D721Med (cell line): ENCODE measurements around the gene IL6.
"Not testable (repeated sequence)": the region's sequence is repeated elsewhere in the genome, so short reads cannot be mapped to it uniquely, and the experiment has no call there.

Experiments
- DNase-seq: peaks from one replicate; pipeline ENCODE4 v3.0.0; 2011; ENCODE audit warnings: low spot score; ENCODE audit not compliant: insufficient read length
- FAIRE-seq: peaks from 2 replicates; lab custom pipeline; 2011; peaks lifted over from hg19 to GRCh38; lab: Jason Lieb, UNC
- CTCF ChIP-seq: IDR thresholded peaks from 2 replicates; pipeline ENCODE4 v1.5.1; 2012; ENCODE audit warnings: mild to moderate bottlenecking, control low read depth; ENCODE audit not compliant: insufficient read depth; ENCODE audit errors: missing control alignments

Gene IL6

GRCh38 chr7:22697876-22698606 lies 29.0 kb upstream of the IL6 start:
- no peak for TF ChIP-seq CTCF
- no peak for FAIRE-seq
- no peak for DNase-seq

DNA sequence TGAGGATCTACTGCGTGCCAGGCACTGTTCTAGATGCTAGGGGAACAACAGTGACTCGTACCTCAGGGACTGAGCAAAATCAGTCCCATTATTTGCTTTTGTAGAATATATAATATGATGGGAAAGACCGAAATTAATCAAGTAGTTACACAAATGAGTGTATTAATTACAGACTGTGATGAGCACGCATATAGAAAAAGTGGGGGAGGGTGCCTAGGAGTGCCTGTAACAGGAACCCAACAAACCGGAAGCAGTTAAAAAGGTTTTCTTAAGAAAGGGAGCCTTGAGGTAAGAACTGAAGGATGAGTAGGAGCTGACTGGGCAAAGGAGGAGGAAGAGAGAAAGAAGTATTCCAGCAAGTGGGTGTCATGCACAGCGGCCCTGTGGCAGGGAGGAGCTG lies 28.2 kb upstream of the IL6 start:
- no peak for FAIRE-seq
- no peak for DNase-seq
- TF ChIP-seq CTCF = no peak

- FAIRE-seq = no peak
- no peak for DNase-seq
- TF ChIP-seq CTCF = no peak
Observed at GRCh38 chr7:22700559-22701002, 26.4 kb upstream of the IL6 start.

- FAIRE-seq (no peak), DNase-seq (no peak)
- no peak for TF ChIP-seq CTCF
Observed at GRCh38 chr7:22702516-22702915, 24.5 kb upstream of the IL6 start.

GRCh38 chr7:22703107-22703855 lies 23.7 kb upstream of the IL6 start:
- DNase-seq, FAIRE-seq: not testable (repeated sequence)

DNA sequence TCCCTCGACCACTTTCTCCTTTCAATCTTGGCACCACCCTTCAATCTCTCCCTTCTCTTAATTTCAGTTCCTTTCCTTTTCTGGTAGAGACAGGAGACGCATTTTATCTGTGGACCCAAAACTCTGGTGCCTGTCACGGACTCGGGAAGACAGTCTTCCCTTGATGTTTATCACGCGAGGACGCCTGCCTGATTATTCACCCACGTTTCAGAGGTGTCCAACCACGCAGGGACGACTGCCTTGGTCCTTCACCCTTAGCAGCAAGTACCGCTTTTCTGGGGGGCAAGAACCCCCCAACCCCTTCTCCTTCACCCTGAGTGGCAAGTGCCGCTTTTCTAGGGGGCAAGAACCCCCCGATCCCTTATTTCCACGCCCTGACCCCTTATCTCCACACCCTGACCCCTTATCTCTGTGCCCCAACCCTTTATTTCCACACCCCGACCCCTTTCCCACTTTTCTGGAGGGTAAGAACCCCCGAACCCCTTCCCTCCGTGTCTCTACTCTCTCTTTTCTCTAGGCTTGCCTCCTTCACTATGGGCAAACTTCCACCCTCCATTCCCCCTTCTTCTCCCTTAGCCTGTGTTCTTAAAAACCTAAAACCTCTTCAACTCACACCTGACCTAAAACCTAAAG lies 22.9 kb upstream of the IL6 start:
- not testable (repeated sequence) for FAIRE-seq

GRCh38 chr7:22704722-22705121 lies 22.3 kb upstream of the IL6 start:
- not testable (repeated sequence) for DNase-seq, FAIRE-seq

More for the DNA sequence above, 22.9 kb upstream of the IL6 start:
- DNase-seq = not testable (repeated sequence)

DNA sequence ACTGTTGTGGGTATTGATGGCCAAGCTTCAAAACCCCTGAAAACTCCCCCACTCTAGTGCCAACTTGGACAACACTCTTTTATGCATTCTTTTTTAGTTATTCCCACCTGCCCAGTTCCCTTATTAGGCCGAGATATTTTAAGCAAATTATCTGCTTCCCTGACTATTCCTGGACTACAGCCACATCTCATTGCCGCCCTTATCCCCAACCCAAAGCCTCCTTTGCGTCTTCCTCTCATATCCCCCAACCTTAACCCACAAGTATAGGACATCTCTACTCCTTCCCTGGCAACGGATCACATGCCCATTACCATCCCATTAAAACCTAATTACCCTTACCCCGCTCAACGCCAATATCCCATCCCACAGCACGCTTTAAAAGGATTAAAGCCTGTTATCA lies 21.1 kb upstream of the IL6 start:
- DNase-seq, FAIRE-seq: not testable (repeated sequence)

DNA sequence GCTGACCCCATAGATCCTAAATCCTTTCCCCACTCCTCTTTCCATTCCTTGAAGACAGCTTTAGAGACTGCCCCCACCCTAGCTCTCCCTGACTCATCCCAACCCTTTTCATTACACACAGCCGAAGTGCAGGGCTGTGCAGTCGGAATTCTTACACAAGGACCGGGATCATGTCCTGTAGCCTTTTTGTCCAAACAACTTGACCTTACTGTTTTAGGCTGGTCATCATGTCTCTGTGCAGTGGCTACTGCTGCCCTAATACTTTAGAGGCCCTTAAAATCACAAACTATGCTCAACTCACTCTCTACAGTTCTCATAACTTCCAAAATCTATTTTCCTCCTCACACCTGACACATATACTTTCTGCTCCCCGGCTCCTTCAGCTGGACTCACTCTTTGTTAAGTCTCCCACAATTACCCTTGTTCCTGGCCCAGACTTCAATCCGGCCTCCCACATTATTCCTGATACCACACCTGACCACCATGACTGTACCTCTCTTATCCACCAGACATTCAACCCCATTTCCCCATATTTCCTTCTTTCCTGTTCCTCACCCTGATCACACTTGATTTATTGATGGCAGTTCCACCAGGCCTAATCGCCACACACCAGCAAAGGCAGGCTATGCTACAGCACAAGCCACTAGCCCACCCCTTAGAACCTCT lies 19.8 kb upstream of the IL6 start:
- DNase-seq, FAIRE-seq: not testable (repeated sequence)

- not testable (repeated sequence) for FAIRE-seq, DNase-seq
Observed at GRCh38 chr7:22708214-22708613, 18.8 kb upstream of the IL6 start.

GRCh38 chr7:22708677-22709061 lies 18.3 kb upstream of the IL6 start:
- DNase-seq, FAIRE-seq: not testable (repeated sequence)

- FAIRE-seq, DNase-seq: not testable (repeated sequence)
Observed at GRCh38 chr7:22709062-22709829, 17.8 kb upstream of the IL6 start.
